Activated effector memory CD4-positive, alpha-beta T cell treated with Interleukin-2 at 50 U/mL for 16 hours (primary cell): ENCODE results near the gene HPS3.
"Not testable (repeated sequence)": the region's sequence is repeated elsewhere in the genome, so short reads cannot be mapped to it uniquely, and the experiment has no call there.

Source experiments
- DNase-seq: peaks from one replicate; pipeline ENCODE4 v3.0.0-alpha.2; 2020

Gene HPS3

DNA sequence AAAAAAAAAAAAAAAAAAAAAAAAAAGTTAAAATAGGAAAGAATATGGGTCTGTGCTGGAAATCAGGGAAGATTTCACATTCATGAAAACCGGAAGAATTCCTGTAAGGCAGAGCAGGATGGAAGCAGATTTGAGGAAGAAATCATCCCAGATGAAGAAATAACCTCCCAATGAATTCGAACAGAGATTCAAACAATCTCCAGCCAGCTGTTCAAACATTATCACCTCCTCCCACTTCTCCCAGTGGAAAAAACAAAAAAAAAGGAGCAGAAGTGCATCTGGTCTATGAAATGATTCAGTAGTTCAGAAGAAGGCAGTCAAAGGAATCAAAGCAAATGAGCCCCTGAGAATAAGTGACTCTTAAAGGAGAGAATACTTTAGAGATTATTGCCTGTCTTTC lies 59.1 kb downstream of the HPS3 start:
- DNase-seq: no peak

- no peak for DNase-seq
Observed at GRCh38 chr3:149195221-149195620, 65.8 kb downstream of the HPS3 start.

DNA sequence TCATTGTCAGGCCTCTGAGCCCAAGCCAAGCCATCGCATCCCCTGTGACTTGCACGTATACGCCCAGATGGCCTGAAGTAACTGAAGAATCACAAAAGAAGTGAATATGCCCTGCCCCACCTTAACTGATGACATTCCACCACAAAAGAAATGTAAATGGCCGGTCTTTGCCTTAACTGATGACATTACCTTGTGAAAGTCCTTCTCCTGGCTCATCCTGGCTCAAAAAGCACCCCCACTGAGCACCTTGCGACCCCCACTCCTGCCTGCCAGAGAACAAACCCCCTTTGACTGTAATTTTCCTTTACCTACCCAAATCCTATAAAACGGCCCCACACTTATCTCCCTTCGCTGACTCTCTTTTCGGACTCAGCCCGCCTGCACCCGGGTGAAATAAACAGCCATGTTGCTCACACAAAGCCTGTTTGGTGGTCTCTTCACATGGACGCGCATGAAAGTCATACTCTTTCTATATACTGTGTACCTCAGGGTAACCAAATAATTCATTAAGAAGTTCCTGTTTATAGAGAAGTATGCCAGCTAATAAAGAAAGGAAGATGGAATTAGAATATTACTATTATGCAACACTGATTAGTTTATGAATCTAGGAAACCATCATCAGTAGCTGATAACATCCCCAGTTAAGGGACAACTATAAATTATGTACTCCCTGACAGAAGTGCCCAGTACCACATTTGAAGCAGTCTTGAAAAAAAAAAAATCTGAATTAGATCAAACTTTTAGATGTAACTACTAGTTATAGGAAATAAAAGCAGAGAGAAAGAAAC lies 67.6 kb downstream of the HPS3 start:
- not testable (repeated sequence) for DNase-seq

- no peak for DNase-seq
Observed at GRCh38 chr3:149197669-149198068, 68.2 kb downstream of the HPS3 start.

DNA sequence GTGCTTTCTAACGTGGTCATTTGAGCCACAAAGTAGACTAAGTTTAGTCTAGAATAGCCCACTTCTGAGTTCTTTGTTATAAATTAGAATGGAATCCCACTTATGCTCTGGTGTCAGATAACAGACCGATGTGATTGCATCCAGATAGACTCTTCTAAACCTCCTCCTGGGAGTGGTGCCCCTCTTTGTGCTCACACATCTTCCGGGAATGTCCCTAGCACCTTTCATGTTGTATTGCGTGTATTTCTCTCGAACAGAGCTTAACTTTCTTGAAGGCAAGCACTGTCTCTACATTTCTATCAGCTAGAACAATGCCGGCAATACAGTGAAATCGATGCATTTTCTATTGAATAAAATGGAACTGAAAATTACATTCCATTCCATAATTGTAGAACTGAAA lies 69.2 kb downstream of the HPS3 start:
- DNase-seq: no peak

- DNase-seq: no peak
Observed at GRCh38 chr3:149199474-149199873, 70.0 kb downstream of the HPS3 start.

DNA sequence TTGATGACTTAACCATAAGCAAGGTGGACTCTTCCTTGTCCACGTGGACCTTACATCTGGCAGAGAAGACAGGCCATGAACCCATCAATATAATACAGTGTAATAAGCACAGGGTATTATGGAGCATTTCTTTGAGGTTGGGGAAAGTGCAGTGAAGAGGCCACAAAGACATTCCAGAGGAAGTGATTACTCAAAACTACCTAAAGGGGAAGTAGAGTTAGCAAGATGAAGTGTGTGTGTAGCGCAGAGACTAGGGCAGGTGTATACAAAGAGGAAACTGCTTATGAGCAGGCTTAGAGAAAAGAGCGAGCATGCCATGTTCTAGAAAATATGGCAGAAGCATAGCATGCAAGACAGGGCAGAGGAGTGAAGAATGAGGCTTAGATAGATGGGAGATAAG lies 74.3 kb downstream of the HPS3 start:
- no peak for DNase-seq

- no peak for DNase-seq
Observed at GRCh38 chr3:149204390-149204991, 75.1 kb downstream of the HPS3 start.

- DNase-seq: no peak
Observed at GRCh38 chr3:149207475-149207874, 78.0 kb downstream of the HPS3 start.

DNA sequence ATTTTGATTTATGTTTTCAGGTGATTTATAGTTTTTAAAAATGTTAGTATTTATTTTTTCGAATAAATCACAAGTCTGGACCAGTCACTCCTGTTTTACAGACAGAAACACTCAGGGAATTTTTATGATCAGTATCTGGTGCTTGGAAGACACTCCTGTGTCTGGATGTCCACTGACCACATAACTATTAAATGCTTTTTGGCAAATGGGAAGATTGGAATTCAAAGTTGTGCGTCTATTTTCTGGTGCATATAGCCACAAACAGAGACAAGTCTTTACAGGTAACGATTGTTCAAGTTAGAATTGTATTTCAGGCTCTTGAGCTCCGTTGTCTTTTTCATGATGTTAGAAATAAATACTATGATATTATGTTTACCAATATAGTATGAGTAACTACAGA lies 80.0 kb downstream of the HPS3 start:
- DNase-seq: no peak

- DNase-seq: no peak
Observed at GRCh38 chr3:149212386-149212785, 82.9 kb downstream of the HPS3 start.

DNA sequence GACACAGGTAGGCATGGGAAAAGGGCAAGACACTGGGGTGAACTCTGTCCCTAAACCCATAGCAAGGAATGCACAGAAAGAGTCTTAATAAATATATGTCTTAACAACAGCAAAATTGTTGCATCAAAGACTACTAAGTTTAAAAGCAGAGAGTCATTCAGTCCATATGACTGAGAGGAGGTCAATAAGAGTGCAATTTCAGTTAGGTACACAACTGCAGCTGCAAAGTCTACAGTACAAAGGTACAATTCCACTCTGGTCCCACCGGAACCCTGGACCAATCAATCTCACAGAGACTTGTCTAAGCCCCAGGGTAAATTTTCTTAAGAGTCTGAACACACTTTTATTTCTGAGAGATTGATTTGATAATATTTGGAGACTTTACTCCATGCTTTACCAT lies 85.3 kb downstream of the HPS3 start:
- no peak for DNase-seq

- no peak for DNase-seq
Observed at GRCh38 chr3:149215515-149215914, 86.1 kb downstream of the HPS3 start.

DNA sequence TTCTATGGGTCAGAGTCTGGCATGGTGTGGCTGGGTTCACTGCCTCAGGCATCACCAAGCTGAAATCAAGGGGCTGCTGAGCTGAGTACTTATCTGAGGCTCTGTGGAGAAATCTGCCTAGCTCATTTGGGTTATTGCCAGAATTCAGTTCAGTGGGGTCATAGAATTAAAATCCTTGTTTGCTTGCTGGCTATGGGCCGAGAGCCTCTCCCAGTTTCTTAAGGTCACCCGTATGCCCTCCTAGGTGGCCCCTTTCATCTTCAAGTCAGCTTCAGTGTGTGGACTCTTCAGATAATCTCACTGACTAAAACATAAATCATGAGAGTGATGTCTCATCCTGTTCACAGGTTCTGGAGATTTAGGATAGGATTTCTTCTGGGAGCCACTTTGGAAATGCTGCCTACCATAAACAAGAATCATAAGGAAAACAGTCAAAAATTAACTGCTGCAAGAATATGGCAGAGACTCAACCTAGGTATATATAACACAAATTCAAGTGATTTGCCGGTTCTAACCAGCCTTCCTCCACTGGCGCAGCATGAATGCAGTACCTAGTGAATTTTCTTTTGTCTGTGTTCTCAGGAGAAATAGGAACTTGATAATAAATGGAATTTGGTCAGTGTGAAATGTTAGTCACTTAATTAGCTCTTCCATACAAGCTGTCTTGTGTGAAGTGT lies 86.9 kb downstream of the HPS3 start:
- DNase-seq: no peak

DNA sequence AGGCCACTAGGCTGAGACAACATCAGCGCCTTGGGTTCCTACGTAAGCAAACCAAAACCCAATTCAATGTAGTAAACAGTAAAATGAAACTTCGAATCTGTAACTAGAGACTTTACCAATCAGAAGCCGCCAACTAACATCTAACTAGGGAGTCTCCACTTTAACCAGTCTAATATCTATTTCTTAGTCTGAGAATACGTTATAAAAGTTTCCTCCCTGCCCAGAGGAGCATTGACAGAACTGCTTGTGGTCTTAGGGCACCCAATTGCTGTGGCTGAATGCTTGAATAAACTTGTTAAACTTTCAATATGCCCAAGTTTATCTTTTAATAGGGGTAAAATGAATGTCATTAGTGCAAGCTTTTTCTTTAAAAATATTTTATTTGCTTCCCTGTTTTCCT lies 87.9 kb downstream of the HPS3 start:
- DNase-seq: no peak

GRCh38 chr3:149219380-149220121 lies 90.1 kb downstream of the HPS3 start:
- not testable (repeated sequence) for DNase-seq

DNA sequence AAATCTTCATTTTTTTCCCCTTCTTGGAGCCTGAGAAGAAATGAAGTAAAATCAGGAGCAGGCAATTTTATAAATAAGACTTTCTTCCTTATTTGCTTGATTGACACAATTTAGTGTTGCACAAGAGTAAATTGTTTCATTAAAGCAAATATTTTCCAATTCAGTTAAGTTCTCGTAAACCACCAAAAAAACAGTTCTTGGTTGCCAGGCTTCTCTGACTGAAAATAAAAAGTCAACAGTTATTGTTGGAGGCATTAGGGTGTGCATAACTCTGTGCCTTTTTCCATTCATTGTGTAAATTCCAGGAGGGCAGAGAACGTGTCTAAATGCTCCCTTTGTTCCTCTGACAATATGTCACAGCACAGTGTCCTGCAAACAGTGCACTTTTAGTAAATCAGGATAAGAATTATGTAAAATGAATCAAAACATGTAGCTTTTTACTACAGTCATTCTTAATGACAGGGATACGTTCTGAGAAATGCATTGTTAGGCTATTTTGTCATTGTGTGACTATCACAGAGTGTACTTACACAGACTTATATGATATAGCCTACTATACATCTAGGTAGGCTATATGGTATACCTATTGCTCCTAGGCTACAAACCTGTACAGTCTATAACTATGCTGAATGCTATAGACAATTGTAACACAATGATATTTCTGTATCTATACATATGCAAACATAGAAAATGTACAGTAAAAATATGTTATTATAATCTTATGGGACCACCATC lies 92.5 kb downstream of the HPS3 start, which contains the start of gene CP:
Gene CP (minus strand): TSS at position 47 of the 735 bp plus-strand sequence. CDS start 37 bp downstream, at position 10.
- no peak for DNase-seq
